PC-3 (cell line): ENCODE measurements around the gene SERPINF2.

ENCODE experiments used
- EZH2 ChIP-seq: fragments of 300-600 bp; sonication (generic); IDR thresholded peaks from one replicate; pipeline ENCODE4 v1.6.1; 2017; ENCODE audit warnings: antibody characterized with exemption, mild to moderate bottlenecking, low read length; ENCODE audit not compliant: unreplicated experiment
- TF ChIP-seq, protein P1 (sequence below): fragments of 300-600 bp; sonication (generic); conservative IDR thresholded peaks from 2 replicates; pipeline ENCODE4 v1.5.1; 2017; ENCODE audit warnings: antibody characterized with exemption, low read depth, mild to moderate bottlenecking, low read length

DNA sequence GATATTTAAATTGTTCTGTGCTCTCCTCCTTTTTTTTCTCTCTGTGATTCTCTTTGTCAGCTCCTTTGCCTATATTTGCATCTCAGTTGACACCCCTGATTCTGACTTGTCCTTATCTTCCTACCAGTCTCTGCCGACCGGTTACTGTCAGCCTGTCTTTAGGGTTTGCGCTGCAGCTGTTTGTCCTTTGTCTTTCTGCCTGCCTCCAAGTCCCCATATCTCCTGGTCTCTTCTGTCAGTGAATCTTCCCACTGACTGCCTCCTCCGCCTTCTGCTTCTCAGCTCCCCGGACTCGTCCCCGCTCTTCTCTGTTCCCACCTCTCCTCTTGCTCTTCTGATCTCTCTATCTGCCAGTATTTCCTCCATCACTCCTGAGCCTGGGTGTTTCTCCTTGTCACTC lies 37.7 kb upstream of the SERPINF2 start:
- TF ChIP-seq, protein P1, sequence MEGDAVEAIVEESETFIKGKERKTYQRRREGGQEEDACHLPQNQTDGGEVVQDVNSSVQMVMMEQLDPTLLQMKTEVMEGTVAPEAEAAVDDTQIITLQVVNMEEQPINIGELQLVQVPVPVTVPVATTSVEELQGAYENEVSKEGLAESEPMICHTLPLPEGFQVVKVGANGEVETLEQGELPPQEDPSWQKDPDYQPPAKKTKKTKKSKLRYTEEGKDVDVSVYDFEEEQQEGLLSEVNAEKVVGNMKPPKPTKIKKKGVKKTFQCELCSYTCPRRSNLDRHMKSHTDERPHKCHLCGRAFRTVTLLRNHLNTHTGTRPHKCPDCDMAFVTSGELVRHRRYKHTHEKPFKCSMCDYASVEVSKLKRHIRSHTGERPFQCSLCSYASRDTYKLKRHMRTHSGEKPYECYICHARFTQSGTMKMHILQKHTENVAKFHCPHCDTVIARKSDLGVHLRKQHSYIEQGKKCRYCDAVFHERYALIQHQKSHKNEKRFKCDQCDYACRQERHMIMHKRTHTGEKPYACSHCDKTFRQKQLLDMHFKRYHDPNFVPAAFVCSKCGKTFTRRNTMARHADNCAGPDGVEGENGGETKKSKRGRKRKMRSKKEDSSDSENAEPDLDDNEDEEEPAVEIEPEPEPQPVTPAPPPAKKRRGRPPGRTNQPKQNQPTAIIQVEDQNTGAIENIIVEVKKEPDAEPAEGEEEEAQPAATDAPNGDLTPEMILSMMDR, result no peak
- no peak for TF ChIP-seq EZH2
